GM12801 (cell line): Measurements from ENCODE around the gene FOXK1.

ENCODE experiments used
- CTCF ChIP-seq: IDR thresholded peaks from one replicate; pipeline ENCODE4 v1.5.1; 2011; ENCODE audit warnings: control low read depth; ENCODE audit not compliant: insufficient read length; ENCODE audit errors: extremely low read depth

FOXK1 gene

GRCh38 chr7:4681886-4682620, at the start of gene FOXK1:
TSS of gene FOXK1 (plus strand) at chr7:4682295. CDS start at chr7:4682309, 14 bp downstream.
- TF ChIP-seq CTCF: no peak

GRCh38 chr7:4633012-4633411, 49.1 kb upstream of the FOXK1 start:
- no peak for TF ChIP-seq CTCF

- no peak for TF ChIP-seq CTCF
Observed at GRCh38 chr7:4634166-4634565, 47.9 kb upstream of the FOXK1 start.

- TF ChIP-seq CTCF: no peak
Observed at GRCh38 chr7:4638781-4639575, 43.1 kb upstream of the FOXK1 start.

- TF ChIP-seq CTCF: no peak
Observed at GRCh38 chr7:4641091-4641666, 40.9 kb upstream of the FOXK1 start.

- TF ChIP-seq CTCF: no peak
Observed at GRCh38 chr7:4641667-4642467, 40.2 kb upstream of the FOXK1 start.
